G401.6 (cell line): ENCODE data around the gene ZSWIM5.
"Not testable (repeated sequence)": the region's sequence is repeated elsewhere in the genome, so short reads cannot be mapped to it uniquely, and the experiment has no call there.

ENCODE experiments used
- FAIRE-seq: peaks from 2 replicates; lab custom pipeline; 2012; peaks lifted over from hg19 to GRCh38; lab: Jason Lieb, UNC

ZSWIM5 gene

DNA sequence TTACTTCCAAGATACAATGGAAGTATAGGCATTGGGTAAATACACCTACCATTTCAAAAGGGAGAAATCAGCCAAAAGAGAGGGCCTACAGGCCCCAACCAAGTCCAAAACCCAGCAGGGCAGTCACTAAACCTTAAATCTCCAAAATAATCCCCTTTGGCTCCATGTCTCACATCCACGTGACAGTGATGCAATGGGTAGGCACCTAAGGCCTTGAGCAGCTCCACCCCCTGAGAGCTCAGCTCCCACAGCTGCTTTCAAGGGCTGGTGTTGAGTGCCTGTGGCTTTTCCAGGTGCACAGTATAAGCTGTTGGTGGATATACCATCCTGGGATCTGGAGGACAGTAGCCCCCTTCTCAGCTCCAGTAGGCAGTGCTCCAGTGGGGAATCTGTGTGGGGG lies 121.8 kb downstream of the ZSWIM5 start:
- FAIRE-seq, result no peak

GRCh38 chr1:45079533-45079932 lies 126.9 kb downstream of the ZSWIM5 start:
- no peak for FAIRE-seq

- not testable (repeated sequence) for FAIRE-seq
Observed at GRCh38 chr1:45076959-45077358, 129.4 kb downstream of the ZSWIM5 start.

DNA sequence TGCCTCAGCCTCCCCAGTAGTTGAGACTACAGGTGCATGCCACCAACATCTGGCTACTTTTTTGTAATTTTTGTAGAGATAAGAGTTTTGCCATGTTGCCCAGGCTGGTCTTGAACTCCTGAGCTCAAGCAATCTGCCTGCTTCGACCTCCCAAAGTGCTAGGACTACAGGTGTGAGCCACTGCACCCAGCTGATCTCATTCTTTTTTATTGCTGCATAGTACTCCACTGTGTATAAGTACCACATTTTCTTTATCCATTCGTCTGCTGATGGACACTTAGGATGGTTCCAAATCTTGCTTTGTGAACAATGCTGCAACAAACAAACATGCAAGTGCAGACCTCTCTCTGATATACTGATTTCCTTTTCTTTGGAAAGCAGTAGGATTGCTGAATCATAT lies 134.8 kb downstream of the ZSWIM5 start:
- no peak for FAIRE-seq

DNA sequence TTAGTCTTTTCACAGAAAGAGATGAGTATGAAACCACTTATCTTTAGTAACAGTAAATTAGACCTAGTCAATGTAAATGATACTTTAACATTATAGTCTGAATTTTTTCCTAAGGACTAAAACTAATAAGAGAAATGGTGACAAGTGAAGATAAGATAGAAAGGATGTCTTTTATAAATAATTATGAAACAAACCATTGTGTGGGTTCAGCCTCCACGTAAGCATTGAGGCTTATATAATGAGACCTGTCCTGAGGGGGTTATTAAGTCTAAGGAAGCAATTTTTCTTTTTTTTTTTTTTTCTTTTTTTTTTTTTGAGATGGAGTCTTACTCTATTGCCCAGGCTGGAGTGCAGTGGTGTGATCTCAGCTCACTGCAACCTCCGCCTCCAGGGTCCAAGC lies 138.6 kb downstream of the ZSWIM5 start:
- FAIRE-seq, result peak; percentile 28

- FAIRE-seq, result no peak
Observed at GRCh38 chr1:45065083-45065482, 141.3 kb downstream of the ZSWIM5 start.

- not testable (repeated sequence) for FAIRE-seq
Observed at GRCh38 chr1:45062463-45062862, 143.9 kb downstream of the ZSWIM5 start.

DNA sequence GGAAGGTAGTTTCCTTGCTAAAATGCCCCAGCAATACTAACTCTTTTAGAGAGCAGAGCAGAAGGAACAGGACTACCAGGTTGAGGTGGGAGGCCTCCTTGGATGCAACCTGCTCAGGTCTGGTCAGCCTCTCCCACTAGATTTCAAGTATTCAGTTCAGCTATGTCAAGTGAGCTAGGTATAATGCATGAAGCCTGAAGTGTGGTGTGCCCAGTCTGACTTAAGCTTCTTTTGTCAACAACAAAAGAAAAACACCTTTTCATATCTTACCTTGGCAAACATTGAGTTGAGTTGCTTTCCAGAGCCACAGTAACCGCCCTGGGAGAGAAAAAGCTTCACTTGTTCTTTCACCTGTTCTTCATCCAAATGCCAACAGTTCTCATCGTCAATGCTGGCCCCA lies 146.6 kb downstream of the ZSWIM5 start:
- no peak for FAIRE-seq

- FAIRE-seq, result no peak
Observed at GRCh38 chr1:45057542-45057941, 148.9 kb downstream of the ZSWIM5 start.

GRCh38 chr1:45051005-45051772 lies 155.2 kb downstream of the ZSWIM5 start:
- no peak for FAIRE-seq

GRCh38 chr1:45047032-45047431 lies 159.4 kb downstream of the ZSWIM5 start:
- no peak for FAIRE-seq

DNA sequence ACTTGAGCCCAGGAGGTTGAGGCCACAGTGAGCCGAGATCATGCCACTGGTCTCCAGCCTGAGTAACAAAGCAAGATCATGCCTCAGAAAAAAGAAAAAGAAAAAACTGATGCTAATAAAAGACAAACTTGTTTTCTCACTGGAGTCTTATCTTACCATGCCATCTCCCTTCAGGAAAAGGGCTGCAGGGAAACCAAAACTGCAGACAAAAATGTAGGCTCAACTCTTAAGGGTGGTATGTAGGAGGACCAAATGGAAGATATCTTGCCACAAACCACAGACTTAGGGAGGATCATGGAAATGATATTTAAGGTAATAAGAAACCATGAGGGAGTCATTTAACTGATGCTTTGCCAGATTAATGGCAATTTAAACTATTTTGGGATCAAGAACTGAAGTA lies 161.5 kb downstream of the ZSWIM5 start:
- FAIRE-seq, result no peak

GRCh38 chr1:45043094-45043493 lies 163.3 kb downstream of the ZSWIM5 start:
- no peak for FAIRE-seq

- no peak for FAIRE-seq
Observed at GRCh38 chr1:45040297-45040696, 166.1 kb downstream of the ZSWIM5 start.

DNA sequence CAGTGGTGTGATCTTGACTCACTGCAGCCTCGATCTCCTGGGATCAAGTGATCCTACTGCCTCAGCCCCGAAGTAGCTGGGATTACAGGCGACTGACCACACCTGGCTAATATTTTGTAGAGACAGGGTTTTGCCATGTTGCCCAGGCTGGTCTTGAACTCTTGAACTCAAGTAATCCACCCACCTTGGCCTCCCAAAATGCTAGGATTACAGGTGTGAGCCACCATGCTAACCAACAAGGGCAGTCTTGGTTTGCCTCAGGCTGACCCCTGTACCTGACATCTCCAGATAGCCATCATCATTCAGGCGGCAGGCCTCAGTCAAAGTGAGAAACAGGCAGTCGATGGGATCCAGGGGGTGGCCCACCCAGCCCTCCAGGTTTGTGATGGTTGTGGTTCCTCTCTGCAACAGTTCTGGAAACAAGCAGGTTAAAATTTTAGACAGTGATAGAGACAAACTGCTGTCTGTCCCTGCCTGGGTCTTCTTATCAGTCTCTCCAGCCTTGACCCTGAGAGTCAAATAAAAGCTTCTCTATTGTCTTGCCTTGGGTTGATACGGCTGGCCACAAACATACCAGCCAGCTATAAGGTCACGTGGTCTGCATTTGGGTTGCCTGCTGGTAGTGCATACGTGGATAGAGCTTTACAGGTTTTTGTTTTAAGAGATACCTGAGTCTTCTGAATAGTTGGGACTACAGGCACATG lies 167.6 kb downstream of the ZSWIM5 start:
- no peak for FAIRE-seq

DNA sequence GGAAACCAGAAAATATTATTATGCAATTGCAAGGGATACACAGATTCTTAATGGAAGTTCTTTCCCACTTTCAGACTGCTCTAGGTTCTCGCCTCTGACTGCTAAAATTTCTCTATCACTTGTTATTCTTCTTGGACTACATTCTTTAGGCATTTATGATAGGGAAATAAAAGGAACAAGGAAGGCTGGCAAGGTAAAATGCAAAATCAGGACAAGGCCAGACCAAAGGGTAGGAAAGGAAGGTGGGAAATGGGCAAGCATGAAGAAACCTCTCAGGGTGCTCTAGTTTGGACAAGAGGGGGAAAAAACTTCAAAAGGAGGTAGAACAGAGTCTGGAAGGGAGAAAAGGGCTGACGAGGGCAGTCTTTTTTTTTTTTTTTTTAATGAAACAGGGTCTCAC lies 168.2 kb downstream of the ZSWIM5 start:
- FAIRE-seq, result no peak

DNA sequence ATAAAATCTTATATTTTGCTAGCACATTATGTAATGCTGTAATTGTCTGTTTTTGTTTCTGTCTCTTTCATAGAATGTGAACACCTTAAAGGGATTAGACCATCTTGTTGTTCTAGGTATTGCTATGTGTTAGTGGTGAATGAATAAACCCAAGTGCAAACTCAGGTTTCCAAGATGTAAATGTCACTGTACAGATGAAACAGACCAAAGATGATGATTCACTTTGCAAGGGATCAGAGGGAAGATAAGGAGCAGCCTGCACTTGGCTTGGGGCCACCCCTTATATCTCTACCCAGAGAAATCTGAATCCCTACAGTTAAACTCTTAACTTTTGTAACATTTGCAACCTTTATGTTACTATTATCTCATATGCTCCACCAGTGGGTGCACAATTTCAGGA lies 168.9 kb downstream of the ZSWIM5 start:
- no peak for FAIRE-seq

- FAIRE-seq, result no peak
Observed at GRCh38 chr1:45035631-45036301, 170.6 kb downstream of the ZSWIM5 start.

- FAIRE-seq, result no peak
Observed at GRCh38 chr1:45033356-45033755, 173.0 kb downstream of the ZSWIM5 start.

DNA sequence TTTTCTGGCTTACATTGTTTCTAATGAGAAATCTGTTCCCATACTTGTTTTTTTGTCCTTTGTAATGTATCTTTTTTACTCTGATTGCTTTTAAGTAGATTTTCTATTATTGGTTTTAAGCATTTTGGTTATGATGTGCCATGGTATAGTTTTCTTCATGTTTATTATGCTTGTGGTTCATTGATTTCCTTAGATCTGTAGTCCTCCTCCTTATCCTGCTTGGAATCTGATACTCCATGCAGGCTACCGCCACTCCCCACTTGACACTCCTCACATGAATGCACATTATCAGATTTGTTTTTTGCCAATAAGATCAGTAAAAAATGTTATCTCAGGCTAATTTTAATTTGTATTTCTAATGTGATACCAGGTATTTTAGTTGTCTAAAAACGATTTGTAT lies 173.6 kb downstream of the ZSWIM5 start:
- FAIRE-seq, result no peak

DNA sequence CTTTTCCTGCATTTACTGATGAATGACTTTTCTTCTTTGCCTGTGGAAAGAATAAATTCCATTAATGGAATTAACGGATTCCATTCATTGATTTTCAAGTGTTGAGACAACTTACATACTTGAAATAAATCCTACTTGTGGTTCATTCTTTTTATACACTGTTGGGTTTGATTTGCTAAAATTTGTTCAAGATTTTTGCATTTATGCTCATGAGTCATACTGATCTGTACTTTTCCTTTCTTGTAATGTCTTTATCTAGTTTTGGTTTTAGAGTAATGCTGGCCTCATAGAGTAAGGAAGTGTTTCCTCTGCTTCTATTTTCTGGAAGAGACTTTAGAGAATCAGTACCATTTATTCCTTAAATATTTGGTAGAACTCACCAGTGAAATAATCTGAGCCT lies 180.0 kb downstream of the ZSWIM5 start:
- FAIRE-seq, result no peak

GRCh38 chr1:45023663-45024062 lies 182.7 kb downstream of the ZSWIM5 start:
- FAIRE-seq, result no peak

- FAIRE-seq, result no peak
Observed at GRCh38 chr1:45018599-45019230, 187.7 kb downstream of the ZSWIM5 start.
